ENCODE data around the gene MOCOS. TPM values are rescaled to one million over a fixed set of nuclear protein-coding genes. Genes with fewer than 3 reads are reported as not detected.

Gene MOCOS
- total and polyA plus RNA-seq, 2 of the 8 experiments (the other 6 are each of a cell fraction or from before 2014, with no cell fraction given), result 4.7 to 5.8 TPM

DNA sequence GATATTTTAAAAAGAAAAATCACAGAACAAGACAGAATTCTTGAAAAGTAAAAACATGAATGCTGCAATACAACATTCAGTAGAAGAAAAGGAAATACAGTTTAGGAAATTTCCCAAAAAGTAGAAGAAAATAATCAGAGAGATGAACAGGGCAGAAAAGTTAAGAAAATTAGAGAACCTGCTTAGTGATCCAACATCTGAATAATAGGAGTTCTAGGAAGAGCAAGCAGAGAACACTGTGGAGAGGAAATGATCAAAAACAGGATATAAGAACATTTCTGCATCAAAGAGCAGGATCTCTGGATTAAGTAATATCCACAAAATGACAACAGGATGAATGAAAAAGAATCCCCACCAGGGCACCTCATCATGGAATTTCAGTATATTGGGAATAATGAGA lies 101.4 kb downstream of the MOCOS start:
- ChIA-PET CTCF (ENCODE audit: partially characterized antibody) (no interaction called here), POLR2A (ENCODE audit: partially characterized antibody) (no interaction called here)
- H2AK5ac ChIP-seq (ENCODE audit: low read depth, low read length), result no peak overlapping the region
- H2BK20ac ChIP-seq (ENCODE audit: low read length), result no peak overlapping the region
- no peaks in the 10 kb centered on the region for H3K4me1 ChIP-seq (replicated peaks in 1 of 4; ENCODE audit: control insufficient read depth in 3 of 4, insufficient read depth in 4 of 4, low read length in 3 of 4)
- no peak overlapping the region for H3K23ac ChIP-seq (ENCODE audit: insufficient read length)
- TF ChIP-seq SP1 (IDR thresholded peaks at IDR 0.05; ENCODE audit: low read depth, low read length) (no peak), BACH1 (IDR thresholded peaks at IDR 0.05; ENCODE audit: low read length) (no peak), RBBP5 (IDR thresholded peaks at IDR 0.05; ENCODE audit: borderline replicate concordance, low read depth, low read length) (no peak)
- peaks cover 0 to 2% (median under 1%) of the 10 kb centered on the region in 4 experiments; a peak in 3 of 7 replicates for H3K27me3 ChIP-seq (replicated peaks in 1 of 4; ENCODE audit: control insufficient read depth in 3 of 4, extremely low read depth in 1 of 4, insufficient read depth in 3 of 4, low read length in 3 of 4)
- no peaks in the 10 kb centered on the region for H3K36me3 ChIP-seq (ENCODE audit: control insufficient read depth in 2 of 4, insufficient read depth in 4 of 4, low read length in 3 of 4)
- no peak overlapping the region for H4K5ac ChIP-seq (ENCODE audit: insufficient read length, low read depth, low read length)
- H2BK15ac ChIP-seq (ENCODE audit: low read length), result no peak overlapping the region
- no peak overlapping the region for H4K8ac ChIP-seq (ENCODE audit: extremely low read depth, insufficient read depth, low read length)
- FAIRE-seq, result no peak
- H3K9me3 ChIP-seq (ENCODE audit: insufficient read depth in 2 of 2, low read depth in 1 of 2, low read length in 1 of 2), result 0 out of 4 replicates have a peak, but pooled peaks cover 0 to 3% of the 10 kb centered on the region in 2 experiments
- no peak overlapping the region for H3K9ac ChIP-seq (replicated peaks in 1 of 4; ENCODE audit: extremely low read depth in 1 of 4, low read depth in 3 of 4, low read length in 3 of 4)
- H4K20me1 ChIP-seq (replicated peaks in 1 of 2; ENCODE audit: control insufficient read depth in 1 of 2, insufficient read depth in 2 of 2, low read length in 2 of 2), result no peaks in the 10 kb centered on the region
- no peak for DNase-seq (ENCODE audit: low read depth in 1 of 2, low spot score in 2 of 2)
- H3K56ac ChIP-seq (replicated peaks; ENCODE audit: insufficient read length, low read depth, low read length), result no peak overlapping the region
- no peaks in the 10 kb centered on the region for H3K23me2 ChIP-seq (ENCODE audit: low read depth, low read length)
- H3K79me2 ChIP-seq (ENCODE audit: control insufficient read depth in 1 of 2, insufficient read depth in 2 of 2, low read length in 2 of 2), result no peaks in the 10 kb centered on the region
- no peak overlapping the region for H2BK120ac ChIP-seq (replicated peaks; ENCODE audit: low read depth, low read length)
- no peak overlapping the region for H3K27ac ChIP-seq (ENCODE audit: low read depth, low read length)
- no peak overlapping the region for H2BK5ac ChIP-seq (ENCODE audit: low read depth, low read length)
- H3K14ac ChIP-seq (ENCODE audit: insufficient read length), result no peak overlapping the region
- H3K4ac ChIP-seq (replicated peaks; ENCODE audit: insufficient read length, low read depth, low read length), result no peak overlapping the region
- no peaks in the 10 kb centered on the region for H3K79me1 ChIP-seq (ENCODE audit: low read depth, low read length)
- no peak overlapping the region for H2AFZ ChIP-seq (ENCODE audit: low read length)
- no peak overlapping the region for H3K4me3 ChIP-seq (ENCODE audit: extremely low read depth in 1 of 4, insufficient read depth in 2 of 4, low read depth in 3 of 4, low read length in 4 of 4)
- no peak overlapping the region for H3K4me2 ChIP-seq (ENCODE audit: insufficient read depth in 1 of 2, low read depth in 2 of 2, low read length in 2 of 2)
- no peak overlapping the region for H2BK12ac ChIP-seq (ENCODE audit: low read depth, low read length)
- H4K91ac ChIP-seq (replicated peaks; ENCODE audit: insufficient read length, low read length), result no peak overlapping the region
- H3K18ac ChIP-seq (ENCODE audit: extremely low read depth, low read length), result no peak overlapping the region

Data from H1 (cell line).